ENCODE data around the gene ALPK3. TPM values are rescaled to one million over a fixed set of nuclear protein-coding genes. Genes with fewer than 3 reads are reported as not detected.

Gene ALPK3
- total RNA-seq (2014; rRNA removed; shearing (Covaris generic)): 0.25 and 1.0 TPM in 2 replicates

- DNase-seq (ENCODE audit: low read depth): no peak
Observed at GRCh38 chr15:84816694-84817465, at the start of gene ALPK3. Gene ALPK3, plus strand, starts transcription at chr15:84817356. Its CDS starts 97 bp downstream, at chr15:84817453.

GRCh38 chr15:84772031-84772430 lies 45.1 kb upstream of the ALPK3 start:
- no peak for DNase-seq (ENCODE audit: low read depth)

GRCh38 chr15:84772467-84772866 lies 44.7 kb upstream of the ALPK3 start:
- no peak for DNase-seq (ENCODE audit: low read depth)

- DNase-seq (ENCODE audit: low read depth): no peak
Observed at GRCh38 chr15:84773716-84774115, 43.4 kb upstream of the ALPK3 start.

- DNase-seq (ENCODE audit: low read depth): peak; percentile 58
Observed at GRCh38 chr15:84775867-84776449, 41.2 kb upstream of the ALPK3 start.

GRCh38 chr15:84778194-84778593 lies 39.0 kb upstream of the ALPK3 start:
- no peak for DNase-seq (ENCODE audit: low read depth)

- DNase-seq (ENCODE audit: low read depth): no peak
Observed at GRCh38 chr15:84780492-84780891, 36.7 kb upstream of the ALPK3 start.

- no peak for DNase-seq (ENCODE audit: low read depth)
Observed at GRCh38 chr15:84781495-84781894, 35.7 kb upstream of the ALPK3 start.

GRCh38 chr15:84782346-84782745 lies 34.8 kb upstream of the ALPK3 start:
- DNase-seq (ENCODE audit: low read depth): no peak

GRCh38 chr15:84783493-84784251 lies 33.5 kb upstream of the ALPK3 start:
- no peak for DNase-seq (ENCODE audit: low read depth)

GRCh38 chr15:84784262-84784661 lies 32.9 kb upstream of the ALPK3 start:
- DNase-seq (ENCODE audit: low read depth): no peak

- DNase-seq (ENCODE audit: low read depth): no peak
Observed at GRCh38 chr15:84785053-84785452, 32.1 kb upstream of the ALPK3 start.

- DNase-seq (ENCODE audit: low read depth): no peak
Observed at GRCh38 chr15:84788500-84788899, 28.7 kb upstream of the ALPK3 start.

- DNase-seq (ENCODE audit: low read depth): no peak
Observed at GRCh38 chr15:84789762-84790161, 27.4 kb upstream of the ALPK3 start.

GRCh38 chr15:84790676-84791075 lies 26.5 kb upstream of the ALPK3 start:
- DNase-seq (ENCODE audit: low read depth): no peak

GRCh38 chr15:84791763-84792162 lies 25.4 kb upstream of the ALPK3 start:
- no peak for DNase-seq (ENCODE audit: low read depth)

GRCh38 chr15:84793431-84794161 lies 23.6 kb upstream of the ALPK3 start:
- no peak for DNase-seq (ENCODE audit: low read depth)

GRCh38 chr15:84794162-84794547 lies 23.0 kb upstream of the ALPK3 start:
- DNase-seq (ENCODE audit: low read depth): no peak

- DNase-seq (ENCODE audit: low read depth): no peak
Observed at GRCh38 chr15:84795186-84795585, 22.0 kb upstream of the ALPK3 start.

- DNase-seq (ENCODE audit: low read depth): peak; percentile 37
Observed at GRCh38 chr15:84797212-84797611, 19.9 kb upstream of the ALPK3 start.

GRCh38 chr15:84797801-84798200 lies 19.4 kb upstream of the ALPK3 start:
- no peak for DNase-seq (ENCODE audit: low read depth)

- no peak for DNase-seq (ENCODE audit: low read depth)
Observed at GRCh38 chr15:84798436-84798946, 18.7 kb upstream of the ALPK3 start.
